Neutrophil (primary cell): ENCODE results near the gene CNPY3.

Experiments
- H3K27ac ChIP-seq: fragments of 200-600 bp; sonication (generic); 2 replicates; pipeline ENCODE4 v1.5.1; 2016; ENCODE audit warnings: mild to moderate bottlenecking, moderate library complexity
- H3K27me3 ChIP-seq: fragments of 200-600 bp; sonication (generic); 2 replicates; pipeline ENCODE4 v1.6.0; 2016; ENCODE audit warnings: mild to moderate bottlenecking
- H3K36me3 ChIP-seq: fragments of 200-600 bp; sonication (generic); 2 replicates; pipeline ENCODE4 v1.5.1; 2017
- H3K4me1 ChIP-seq, 2 experiments: fragments of 200-600 bp in 1 of 2; sonication (generic) in 1 of 2; 1 replicate in 1 of 2; 2 replicates in 1 of 2; pipeline versions ENCODE4 v1.5.1 to v1.6.1; 2013 to 2016; ENCODE audit warnings: low read depth in 1 of 2, low read length in 1 of 2, mild to moderate bottlenecking in 1 of 2, moderate library complexity in 1 of 2; ENCODE audit not compliant: control insufficient read depth in 1 of 2, insufficient read depth in 1 of 2
- H3K4me3 ChIP-seq, 2 experiments: fragments of 200-600 bp in 1 of 2; sonication (generic) in 1 of 2; 1 replicate in 1 of 2; 2 replicates in 1 of 2; pipeline ENCODE4 v1.5.1; 2013 to 2016; ENCODE audit warnings: low read depth in 1 of 2, low read length in 1 of 2, mild to moderate bottlenecking in 1 of 2, moderate library complexity in 1 of 2
- H3K9me3 ChIP-seq: fragments of 200-600 bp; sonication (generic); 2 replicates; pipeline ENCODE4 v1.5.1; 2016
- TF ChIP-seq, protein P1 (sequence below): fragments of 200-600 bp; sonication (generic); IDR thresholded peaks from 2 replicates; pipeline ENCODE4 v1.5.1; 2016; ENCODE audit warnings: antibody characterized with exemption

The CNPY3 gene

DNA sequence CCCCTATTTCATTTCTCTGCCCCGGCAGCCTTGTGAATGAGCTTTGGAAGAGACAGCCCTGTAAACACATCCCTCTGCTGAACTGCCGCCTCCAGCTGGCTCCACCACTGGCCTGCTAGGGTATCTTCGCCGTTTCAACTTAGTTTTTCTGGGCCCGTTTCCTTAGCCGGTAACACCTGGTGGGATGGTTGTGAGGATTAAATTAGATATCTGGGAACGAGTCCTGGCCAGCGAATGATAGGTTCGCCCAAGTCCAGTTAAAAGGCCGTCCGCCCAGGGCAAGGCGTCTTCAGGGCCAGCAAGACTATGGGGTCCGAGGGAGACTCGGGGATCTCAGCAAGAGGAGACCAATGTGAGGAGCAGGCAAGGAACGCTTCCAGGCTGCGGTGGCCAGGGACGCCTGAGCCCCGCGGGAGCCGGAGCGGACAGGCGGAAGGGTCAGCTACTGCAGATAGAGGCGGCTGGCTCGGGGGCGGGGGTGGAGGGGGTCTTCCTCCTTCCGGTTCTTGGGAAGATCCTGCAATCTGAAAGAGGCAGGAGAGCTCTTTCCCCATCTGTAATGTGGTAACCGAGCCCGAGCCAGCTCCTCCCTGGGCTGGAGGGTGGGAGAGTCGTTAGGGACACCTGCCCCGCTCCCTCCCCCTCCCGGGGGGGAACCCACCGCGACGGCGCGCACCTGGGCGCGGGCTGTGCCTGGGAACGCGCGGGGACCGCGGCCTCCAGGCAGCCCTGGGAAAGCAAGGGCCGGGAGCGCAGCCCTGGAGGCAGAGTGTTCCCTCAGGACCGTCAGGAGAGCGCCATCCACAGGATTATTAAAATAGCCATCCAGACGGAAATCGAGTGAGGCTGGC lies 17.9 kb upstream of the CNPY3 start:
- H3K27ac ChIP-seq = no peak overlapping the region
- no peaks in the 10 kb centered on the region for H3K36me3 ChIP-seq
- H3K9me3 ChIP-seq = no peaks in the 10 kb centered on the region
- H3K4me1 ChIP-seq = peaks cover 3 to 5% of the 10 kb centered on the region in 2 experiments
- H3K27me3 ChIP-seq = peaks cover 22% of the 10 kb centered on the region
- no peak overlapping the region for H3K4me3 ChIP-seq
- TF ChIP-seq, protein P1, sequence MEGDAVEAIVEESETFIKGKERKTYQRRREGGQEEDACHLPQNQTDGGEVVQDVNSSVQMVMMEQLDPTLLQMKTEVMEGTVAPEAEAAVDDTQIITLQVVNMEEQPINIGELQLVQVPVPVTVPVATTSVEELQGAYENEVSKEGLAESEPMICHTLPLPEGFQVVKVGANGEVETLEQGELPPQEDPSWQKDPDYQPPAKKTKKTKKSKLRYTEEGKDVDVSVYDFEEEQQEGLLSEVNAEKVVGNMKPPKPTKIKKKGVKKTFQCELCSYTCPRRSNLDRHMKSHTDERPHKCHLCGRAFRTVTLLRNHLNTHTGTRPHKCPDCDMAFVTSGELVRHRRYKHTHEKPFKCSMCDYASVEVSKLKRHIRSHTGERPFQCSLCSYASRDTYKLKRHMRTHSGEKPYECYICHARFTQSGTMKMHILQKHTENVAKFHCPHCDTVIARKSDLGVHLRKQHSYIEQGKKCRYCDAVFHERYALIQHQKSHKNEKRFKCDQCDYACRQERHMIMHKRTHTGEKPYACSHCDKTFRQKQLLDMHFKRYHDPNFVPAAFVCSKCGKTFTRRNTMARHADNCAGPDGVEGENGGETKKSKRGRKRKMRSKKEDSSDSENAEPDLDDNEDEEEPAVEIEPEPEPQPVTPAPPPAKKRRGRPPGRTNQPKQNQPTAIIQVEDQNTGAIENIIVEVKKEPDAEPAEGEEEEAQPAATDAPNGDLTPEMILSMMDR = no peak

GRCh38 chr6:42914546-42914945 lies 14.7 kb upstream of the CNPY3 start:
- no peak overlapping the region for H3K27ac ChIP-seq
- H3K36me3 ChIP-seq = no peaks in the 10 kb centered on the region
- H3K4me3 ChIP-seq = no peak overlapping the region
- peaks cover 3 to 5% of the 10 kb centered on the region in 2 experiments for H3K4me1 ChIP-seq
- TF ChIP-seq, protein P1 = no peak
- H3K9me3 ChIP-seq = no peaks in the 10 kb centered on the region
- peaks cover 22% of the 10 kb centered on the region for H3K27me3 ChIP-seq

GRCh38 chr6:42915732-42916131 lies 13.5 kb upstream of the CNPY3 start, which contains the start of gene PTCRA:
Gene PTCRA (plus strand): TSS chr6:42916053. CDS start chr6:42916070, 17 bp downstream.
- no peaks in the 10 kb centered on the region for H3K36me3 ChIP-seq
- no peaks in the 10 kb centered on the region for H3K9me3 ChIP-seq
- H3K4me3 ChIP-seq = no peak within 1 kb of the TSS
- TF ChIP-seq, protein P1 = no peak
- no peak within 1 kb of the TSS for H3K27ac ChIP-seq
- H3K27me3 ChIP-seq = peaks cover 22% of the 10 kb centered on the region
- H3K4me1 ChIP-seq = peaks cover 3 to 5% of the 10 kb centered on the region in 2 experiments

- H3K4me1 ChIP-seq = peaks cover 3 to 5% of the 10 kb centered on the region in 2 experiments
- H3K27ac ChIP-seq = no peak overlapping the region
- peaks cover 17% of the 10 kb centered on the region for H3K27me3 ChIP-seq
- TF ChIP-seq, protein P1 = no peak
- no peaks in the 10 kb centered on the region for H3K9me3 ChIP-seq
- no peak overlapping the region for H3K4me3 ChIP-seq
- H3K36me3 ChIP-seq = no peaks in the 10 kb centered on the region
Observed at GRCh38 chr6:42916288-42916687, 13.0 kb upstream of the CNPY3 start.

DNA sequence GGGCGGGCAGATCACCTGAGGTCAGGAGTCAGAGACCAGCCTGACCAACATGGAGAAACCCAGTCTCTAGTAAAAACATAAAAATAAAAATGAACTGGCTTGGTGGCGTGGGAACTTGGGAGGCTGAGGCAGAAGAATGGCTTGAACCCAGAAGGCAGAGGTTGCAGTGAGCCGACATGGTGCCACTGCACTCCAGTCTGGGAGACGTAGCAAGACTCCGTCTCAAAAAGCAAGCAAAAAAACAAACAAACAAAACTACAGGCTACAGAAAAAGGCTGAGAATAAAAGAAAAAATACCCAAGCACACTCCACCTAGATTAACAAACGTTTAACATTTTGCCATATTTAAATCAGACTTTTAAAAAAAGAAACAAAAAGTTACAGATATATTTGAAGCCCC lies 7.5 kb upstream of the CNPY3 start:
- Histone ChIP-seq H3K27ac (no peak overlapping the region), H3K4me1 (peaks cover 0 to 6% of the 10 kb centered on the region in 2 experiments), H3K27me3 (no peaks in the 10 kb centered on the region), H3K4me3 (no peak overlapping the region), H3K36me3 (no peaks in the 10 kb centered on the region), H3K9me3 (no peaks in the 10 kb centered on the region)
- TF ChIP-seq, protein P1 = no peak
